ENCODE results near the gene PAK6. TPM values are rescaled to one million over a fixed set of nuclear protein-coding genes. Genes with fewer than 3 reads are reported as not detected.

Gene PAK6
- total RNA-seq, 1 donor from 2014 or later = 13.2 TPM

DNA sequence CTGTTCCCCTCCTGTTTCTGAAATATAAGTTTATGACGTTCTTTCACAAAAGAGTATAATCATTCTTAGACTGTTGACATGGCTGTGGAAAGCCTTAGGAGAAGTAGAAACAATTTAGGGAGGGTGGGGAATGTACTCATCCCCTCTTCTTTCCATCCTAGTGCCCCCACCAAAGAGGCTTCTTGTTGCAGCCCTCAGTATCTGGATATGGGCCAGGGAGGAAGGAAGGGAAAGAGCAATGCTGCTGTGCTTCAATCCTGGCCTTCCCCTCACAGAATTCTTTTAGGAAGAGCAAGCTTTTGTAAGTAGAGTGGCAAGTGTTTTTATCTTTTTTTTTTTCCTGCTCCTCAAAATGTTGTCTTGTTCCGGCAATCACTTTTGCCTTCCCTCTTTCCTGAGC lies 86.3 kb downstream of the PAK6 start:
- Mint-ChIP-seq H3K27me3 (peaks cover 67% of the 10 kb centered on the region), H3K36me3 (ENCODE audit: insufficient read depth) (peaks cover 4% of the 10 kb centered on the region), H3K4me3 (ENCODE audit: low read depth) (peak overlapping the region; percentile 68), H3K27ac (no peak overlapping the region), H3K9me3 (ENCODE audit: low read depth) (peaks cover 4% of the 10 kb centered on the region), H3K4me1 (ENCODE audit: low read depth) (no peaks in the 10 kb centered on the region)
- TF ChIP-seq, protein P1, sequence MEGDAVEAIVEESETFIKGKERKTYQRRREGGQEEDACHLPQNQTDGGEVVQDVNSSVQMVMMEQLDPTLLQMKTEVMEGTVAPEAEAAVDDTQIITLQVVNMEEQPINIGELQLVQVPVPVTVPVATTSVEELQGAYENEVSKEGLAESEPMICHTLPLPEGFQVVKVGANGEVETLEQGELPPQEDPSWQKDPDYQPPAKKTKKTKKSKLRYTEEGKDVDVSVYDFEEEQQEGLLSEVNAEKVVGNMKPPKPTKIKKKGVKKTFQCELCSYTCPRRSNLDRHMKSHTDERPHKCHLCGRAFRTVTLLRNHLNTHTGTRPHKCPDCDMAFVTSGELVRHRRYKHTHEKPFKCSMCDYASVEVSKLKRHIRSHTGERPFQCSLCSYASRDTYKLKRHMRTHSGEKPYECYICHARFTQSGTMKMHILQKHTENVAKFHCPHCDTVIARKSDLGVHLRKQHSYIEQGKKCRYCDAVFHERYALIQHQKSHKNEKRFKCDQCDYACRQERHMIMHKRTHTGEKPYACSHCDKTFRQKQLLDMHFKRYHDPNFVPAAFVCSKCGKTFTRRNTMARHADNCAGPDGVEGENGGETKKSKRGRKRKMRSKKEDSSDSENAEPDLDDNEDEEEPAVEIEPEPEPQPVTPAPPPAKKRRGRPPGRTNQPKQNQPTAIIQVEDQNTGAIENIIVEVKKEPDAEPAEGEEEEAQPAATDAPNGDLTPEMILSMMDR (IDR thresholded peaks at IDR 0.05; ENCODE audit: unreplicated experiment) = no peak
- no peak for DNase-seq (ENCODE audit: low spot score, unreplicated experiment)

DNA sequence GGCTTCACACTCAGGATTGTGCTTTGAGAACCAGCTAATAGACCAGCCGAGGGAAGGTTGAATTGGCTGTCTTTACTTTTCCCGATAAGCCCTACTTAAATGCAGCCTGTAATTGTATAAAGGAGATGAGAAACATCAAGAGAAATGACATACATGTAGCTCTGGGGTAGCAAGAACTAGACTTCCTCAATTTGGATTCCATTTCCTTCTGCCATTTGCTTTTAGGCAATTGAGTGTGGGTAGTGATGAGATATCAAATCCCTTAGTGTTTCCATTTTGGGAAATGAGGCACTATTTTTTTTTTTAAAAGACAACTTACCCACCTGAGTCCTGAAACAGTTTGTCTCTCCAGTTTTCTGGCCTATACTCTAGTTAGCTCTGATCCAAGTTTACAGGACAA lies 86.8 kb downstream of the PAK6 start:
- DNase-seq (ENCODE audit: low spot score, unreplicated experiment) = no peak
- Mint-ChIP-seq H3K36me3 (ENCODE audit: insufficient read depth) (peaks cover 4% of the 10 kb centered on the region), H3K27ac (no peak overlapping the region), H3K9me3 (ENCODE audit: low read depth) (peaks cover 4% of the 10 kb centered on the region), H3K4me3 (ENCODE audit: low read depth) (no peak overlapping the region), H3K4me1 (ENCODE audit: low read depth) (no peaks in the 10 kb centered on the region), H3K27me3 (peaks cover 64% of the 10 kb centered on the region)
- TF ChIP-seq, protein P1 (IDR thresholded peaks at IDR 0.05; ENCODE audit: unreplicated experiment) = no peak

Other genes starting within 250 kb of the PAK6 start
- 282 and 285 TPM in 2 replicates for gene SRP14, start 199.9 kb upstream of the PAK6 start, total RNA-seq
- 128 and 129 TPM in 2 replicates for gene BMF, start 130.2 kb upstream of the PAK6 start, total RNA-seq
- gene BUB1B, start 78.0 kb upstream of the PAK6 start, total RNA-seq = 40.1 and 42.6 TPM in 2 replicates
- not detected in 2 replicates for gene ANKRD63, start 44.0 kb downstream of the PAK6 start, total RNA-seq
- gene PLCB2, start 68.9 kb downstream of the PAK6 start, total RNA-seq = 2.5 and 2.8 TPM in 2 replicates
- gene INAFM2, start 84.6 kb downstream of the PAK6 start, total RNA-seq = 12.9 and 14.9 TPM in 2 replicates
- gene CCDC9B, start 101.9 kb downstream of the PAK6 start, total RNA-seq = 0.07 and 0.11 TPM in 2 replicates
- gene PHGR1, start 112.0 kb downstream of the PAK6 start, total RNA-seq = 0.79 TPM in 1 of 2 replicates, not detected in the other
- 1.0 and 3.2 TPM in 2 replicates for gene DISP2, start 119.2 kb downstream of the PAK6 start, total RNA-seq
- 44.8 and 46.2 TPM in 2 replicates for gene KNSTRN, start 143.7 kb downstream of the PAK6 start, total RNA-seq
- 82.0 and 93.0 TPM in 2 replicates for gene IVD, start 166.7 kb downstream of the PAK6 start, total RNA-seq
- gene BAHD1, start 201.9 kb downstream of the PAK6 start, total RNA-seq = 24.1 and 24.3 TPM in 2 replicates
- gene CHST14, start 231.9 kb downstream of the PAK6 start, total RNA-seq = 29.1 and 29.3 TPM in 2 replicates

Measured in progenitor cell of endocrine pancreas (in vitro differentiated cells).